Tibial nerve (tissue), 4 donors: Measurements from ENCODE around the gene JAKMIP1. TPM values are rescaled to one million over a fixed set of nuclear protein-coding genes. Genes with fewer than 3 reads are reported as not detected.
"Not testable (repeated sequence)": the region's sequence is repeated elsewhere in the genome, so short reads cannot be mapped to it uniquely, and the experiment has no call there.

ENCODE experiments used
- DNase-seq, 2 donors: peaks; one replicate each; pipeline ENCODE4 v3.0.0-alpha.2; 2019; ENCODE audit warnings: low spot score in 2 of 2
- H3K27ac ChIP-seq, 4 donors: fragments of 200-600 bp; sonication (generic) in 3 of 4; one replicate each; pipeline ENCODE4 v1.5.1; 2017 to 2019; ENCODE audit warnings: mild to moderate bottlenecking in 1 of 4
- H3K27me3 ChIP-seq, 2 donors: fragments of 200-600 bp; sonication (generic) in 1 of 2; one replicate each; pipeline versions ENCODE4 v1.5.1 to v1.6.0; 2017 to 2019
- H3K36me3 ChIP-seq, 3 donors: fragments of 200-600 bp; sonication (generic); one replicate each; pipeline ENCODE4 v1.5.1; 2018 to 2019
- H3K4me1 ChIP-seq, 4 donors: fragments of 200-600 bp; sonication (generic) in 3 of 4; one replicate each; pipeline ENCODE4 v1.5.1; 2017 to 2019
- H3K4me3 ChIP-seq, 4 donors: fragments of 200-600 bp; sonication (generic) in 3 of 4; one replicate each; pipeline ENCODE4 v1.5.1; 2017 to 2019; ENCODE audit warnings: mild to moderate bottlenecking in 1 of 4, moderate library complexity in 1 of 4
- H3K9me3 ChIP-seq, 4 donors: fragments of 200-600 bp; sonication (generic) in 3 of 4; one replicate each; pipeline ENCODE4 v1.5.1; 2017 to 2019
- EP300 ChIP-seq, 2 donors: sonication (generic); formaldehyde crosslinking; IDR thresholded peaks; one replicate each; pipeline ENCODE4 v1.6.1; 2017; ENCODE audit warnings: antibody characterized with exemption in 2 of 2, mild to moderate bottlenecking in 1 of 2
- POLR2A ChIP-seq, 2 donors: fragments of 450-650 bp; IDR thresholded peaks; one replicate each; pipeline ENCODE4 v1.6.1; 2017; ENCODE audit warnings: antibody characterized with exemption in 2 of 2, mild to moderate bottlenecking in 2 of 2, moderate library complexity in 2 of 2
- WGBS, 2 donors: methylation state at CpG; one replicate each; pipeline ENCODE4 v1.1.5; 2018; 5-methylcytosine and 5-hydroxymethylcytosine counted together
- total RNA-seq, 4 donors: library from RNA; depleted of rRNA; stranded (reverse); fragments of >200 nt; gene quantifications; one replicate each; pipeline ENCODE4 v1.1.0, GENCODE V29; 2016
- TF ChIP-seq, protein P1 (sequence below), 5 experiments: fragments of 200-600 bp in 3 of 5; fragments of 450-650 bp in 2 of 5; sonication (generic) in 3 of 5; IDR thresholded peaks; one replicate each; pipeline ENCODE4 v1.5.1; 2016 to 2019; ENCODE audit warnings: antibody characterized with exemption in 5 of 5, mild to moderate bottlenecking in 3 of 5, moderate library complexity in 2 of 5

The JAKMIP1 gene
- total RNA-seq, 4 donors from 2014 or later, result 0.30 to 2.5 (median 1.2) TPM

DNA sequence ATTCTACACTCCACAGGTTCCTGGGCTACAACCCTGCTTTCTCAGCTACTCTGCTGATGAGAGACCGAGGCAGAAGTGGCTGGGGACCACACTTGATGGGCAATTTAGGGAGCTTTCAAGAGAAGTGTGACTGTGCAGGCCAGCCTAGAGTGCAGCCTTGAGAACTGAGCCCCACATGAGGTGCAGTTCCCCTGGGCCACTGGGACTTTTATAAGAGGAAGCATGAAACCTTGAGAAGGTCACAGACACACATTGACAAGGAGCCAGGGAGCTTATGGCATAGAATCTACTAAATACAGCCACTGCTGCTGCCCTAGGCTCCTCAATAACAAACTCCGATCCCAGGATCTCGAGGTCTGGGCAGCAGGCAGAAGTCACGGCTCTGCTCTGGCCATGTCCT is 195.2 kb downstream of the JAKMIP1 start:
- 86 to 89% methylated on average over 4 of the region's 4 CpGs for WGBS, 2 donors

DNA sequence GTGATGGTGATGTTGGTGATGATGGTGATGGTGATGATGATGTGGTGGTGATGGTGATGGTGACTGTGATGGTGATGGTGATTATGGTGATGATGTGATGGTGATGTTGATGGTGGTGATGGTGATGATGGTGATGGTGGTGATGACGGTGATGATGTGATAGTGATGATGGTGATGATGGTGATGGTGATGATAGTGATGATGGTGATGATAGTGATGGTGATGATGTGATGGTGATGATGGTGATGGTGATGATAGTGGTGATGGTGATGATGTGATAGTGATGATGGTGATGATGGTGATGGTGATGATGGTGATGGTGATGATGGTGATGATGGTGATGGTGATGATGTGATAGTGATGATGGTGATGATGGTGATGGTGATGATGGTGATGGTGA is 196.9 kb downstream of the JAKMIP1 start:
- peaks cover 0 to 11% of the 10 kb centered on the region in 2 donors for H3K27me3 ChIP-seq
- H3K27ac ChIP-seq, H3K36me3 ChIP-seq, DNase-seq, H3K9me3 ChIP-seq, H3K4me1 ChIP-seq, H3K4me3 ChIP-seq: not testable (repeated sequence)
- 5 to 43% methylated on average over 1 of the region's 1 CpG for WGBS, 2 donors

More for the DNA sequence above, 195.2 kb downstream of the JAKMIP1 start:
- Histone ChIP-seq H3K27me3 (peaks cover 0 to 23% of the 10 kb centered on the region in 2 donors), H3K27ac (no peak overlapping the region), H3K9me3 (no peaks in the 10 kb centered on the region), H3K4me1 (no peaks in the 10 kb centered on the region), H3K36me3 (no peaks in the 10 kb centered on the region), H3K4me3 (no peak overlapping the region)
- DNase-seq, result no peak
- TF ChIP-seq EP300 (IDR thresholded peaks at IDR 0.05), result no peak
- TF ChIP-seq POLR2A (IDR thresholded peaks at IDR 0.05), result no peak
- TF ChIP-seq, protein P1, sequence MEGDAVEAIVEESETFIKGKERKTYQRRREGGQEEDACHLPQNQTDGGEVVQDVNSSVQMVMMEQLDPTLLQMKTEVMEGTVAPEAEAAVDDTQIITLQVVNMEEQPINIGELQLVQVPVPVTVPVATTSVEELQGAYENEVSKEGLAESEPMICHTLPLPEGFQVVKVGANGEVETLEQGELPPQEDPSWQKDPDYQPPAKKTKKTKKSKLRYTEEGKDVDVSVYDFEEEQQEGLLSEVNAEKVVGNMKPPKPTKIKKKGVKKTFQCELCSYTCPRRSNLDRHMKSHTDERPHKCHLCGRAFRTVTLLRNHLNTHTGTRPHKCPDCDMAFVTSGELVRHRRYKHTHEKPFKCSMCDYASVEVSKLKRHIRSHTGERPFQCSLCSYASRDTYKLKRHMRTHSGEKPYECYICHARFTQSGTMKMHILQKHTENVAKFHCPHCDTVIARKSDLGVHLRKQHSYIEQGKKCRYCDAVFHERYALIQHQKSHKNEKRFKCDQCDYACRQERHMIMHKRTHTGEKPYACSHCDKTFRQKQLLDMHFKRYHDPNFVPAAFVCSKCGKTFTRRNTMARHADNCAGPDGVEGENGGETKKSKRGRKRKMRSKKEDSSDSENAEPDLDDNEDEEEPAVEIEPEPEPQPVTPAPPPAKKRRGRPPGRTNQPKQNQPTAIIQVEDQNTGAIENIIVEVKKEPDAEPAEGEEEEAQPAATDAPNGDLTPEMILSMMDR (IDR thresholded peaks at IDR 0.05), result no peak

DNA sequence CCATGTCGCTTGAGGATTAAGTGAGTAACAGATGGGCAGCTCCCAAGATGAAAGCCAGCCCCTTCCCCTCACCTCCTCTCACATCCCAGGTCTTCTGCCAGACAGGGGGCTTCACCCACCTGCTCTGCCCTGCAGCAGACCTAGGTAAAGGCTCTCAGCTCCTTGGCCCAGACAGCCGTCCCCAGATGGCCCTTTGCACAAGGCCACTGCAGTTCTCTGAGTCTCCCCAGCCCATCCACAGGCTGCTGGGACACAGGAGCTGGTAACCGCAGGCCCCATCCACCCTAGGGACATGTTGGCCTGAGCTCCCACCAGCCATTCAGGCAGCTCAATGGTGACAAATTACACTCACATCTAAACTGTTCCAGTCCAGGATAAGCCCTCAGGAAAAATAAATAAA is 197.4 kb downstream of the JAKMIP1 start:
- TF ChIP-seq, protein P1 (IDR thresholded peaks at IDR 0.05), result no peak
- TF ChIP-seq POLR2A (IDR thresholded peaks at IDR 0.05) (no peak), EP300 (IDR thresholded peaks at IDR 0.05) (no peak)
- Histone ChIP-seq H3K9me3 (no peaks in the 10 kb centered on the region), H3K4me1 (no peaks in the 10 kb centered on the region), H3K36me3 (no peaks in the 10 kb centered on the region), H3K27ac (no peak overlapping the region), H3K4me3 (no peak overlapping the region), H3K27me3 (peaks cover 0 to 9% of the 10 kb centered on the region in 2 donors)
- no peak for DNase-seq
- WGBS, 2 donors, result 47 to 67% methylated on average over 3 of the region's 3 CpGs

DNA sequence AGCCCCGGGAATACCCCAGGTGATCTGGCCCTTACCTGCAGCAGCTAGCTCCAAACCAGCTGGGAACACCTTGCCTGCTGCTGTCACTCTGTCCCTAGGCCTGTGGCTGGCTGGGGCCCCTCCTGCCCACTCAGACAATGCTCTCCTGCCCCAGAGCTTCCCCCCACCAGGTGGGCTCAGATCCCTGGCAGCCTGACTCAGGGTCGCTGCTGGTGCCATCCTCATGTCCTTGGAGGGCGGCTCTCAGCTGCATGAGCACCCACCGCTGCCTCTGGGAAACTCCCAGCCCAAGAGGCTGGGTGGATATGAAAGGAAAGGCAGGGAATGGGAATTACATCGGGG is 197.9 kb downstream of the JAKMIP1 start:
- DNase-seq, result no peak
- WGBS, 2 donors, result 82 to 89% methylated on average over 5 of the region's 5 CpGs
- H3K27me3 ChIP-seq, result peaks cover 0 to 9% of the 10 kb centered on the region in 2 donors
- no peaks in the 10 kb centered on the region for H3K4me1 ChIP-seq
- H3K36me3 ChIP-seq, result no peaks in the 10 kb centered on the region
- TF ChIP-seq POLR2A (IDR thresholded peaks at IDR 0.05) (no peak), EP300 (IDR thresholded peaks at IDR 0.05) (no peak)
- TF ChIP-seq, protein P1 (IDR thresholded peaks at IDR 0.05), result no peak
- no peak overlapping the region for H3K27ac ChIP-seq
- no peak overlapping the region for H3K4me3 ChIP-seq
- H3K9me3 ChIP-seq, result no peaks in the 10 kb centered on the region

DNA sequence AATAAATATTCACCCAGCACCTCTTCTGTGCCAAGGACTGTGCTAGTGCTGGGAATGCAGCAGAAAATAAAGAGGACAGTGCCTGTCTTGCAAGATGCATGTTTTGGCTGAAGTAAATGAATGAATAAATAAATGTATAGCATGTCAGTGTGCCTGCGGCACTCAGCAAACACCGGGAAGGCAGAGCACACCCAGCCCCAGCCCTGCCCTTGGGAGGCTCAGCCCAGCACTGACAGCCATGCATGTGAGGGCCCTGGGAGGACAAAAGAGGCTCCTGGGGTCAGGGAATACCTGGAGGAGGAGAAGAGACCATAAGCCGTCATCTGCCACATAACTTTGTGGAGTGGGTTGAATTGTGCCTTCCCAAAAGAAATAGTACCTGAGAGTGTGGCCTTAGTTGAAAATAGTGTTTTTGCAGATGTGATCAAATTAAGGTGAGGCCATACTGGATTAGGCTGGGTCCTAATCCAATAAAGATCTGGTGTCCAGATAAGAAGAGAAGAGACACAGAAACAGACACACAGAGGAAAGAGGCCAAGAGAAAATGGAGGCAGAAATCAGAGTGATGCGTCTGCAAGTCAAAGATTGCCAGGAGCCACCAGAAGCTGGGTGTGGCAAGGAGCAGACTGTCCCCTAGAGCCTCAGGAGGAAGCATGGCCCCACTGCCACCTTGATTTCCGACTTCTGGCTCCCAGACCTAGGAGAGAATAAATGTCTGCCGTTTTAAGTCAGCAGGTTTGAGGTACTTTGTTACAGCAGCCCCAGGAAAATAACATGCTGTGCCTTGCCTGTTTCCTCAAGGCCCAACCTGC is 198.5 kb downstream of the JAKMIP1 start:
- no peak for DNase-seq

DNA sequence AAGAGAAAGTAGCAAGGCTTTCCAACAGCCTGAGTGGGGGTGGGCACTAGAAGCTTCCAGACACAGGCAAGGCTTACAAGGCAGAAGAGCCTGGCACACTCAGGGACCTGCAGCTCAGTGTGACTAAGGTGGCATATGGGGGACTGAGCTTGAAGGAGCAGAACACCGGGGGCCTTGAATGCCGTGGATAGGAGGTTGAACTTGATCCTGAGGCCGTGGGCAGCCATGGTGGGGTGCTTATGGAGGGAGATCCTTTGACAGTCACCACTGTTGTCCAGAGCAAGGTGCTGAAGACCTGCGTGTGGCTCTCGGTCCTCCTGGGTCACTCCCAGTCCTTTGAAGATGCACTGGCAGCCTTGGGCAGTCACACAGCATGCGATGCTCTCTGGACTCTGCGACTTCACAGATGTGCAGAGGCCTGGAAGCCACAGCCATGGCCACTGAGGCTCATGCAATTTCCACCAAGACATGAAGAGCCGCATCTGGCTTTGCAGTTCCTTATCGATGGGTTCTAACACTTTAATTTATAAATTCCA is 200.5 kb downstream of the JAKMIP1 start:
- H3K9me3 ChIP-seq, result no peaks in the 10 kb centered on the region

More for the DNA sequence above, 198.5 kb downstream of the JAKMIP1 start:
- H3K27ac ChIP-seq, result no peak overlapping the region
- H3K4me3 ChIP-seq, result no peak overlapping the region
- 60 to 63% methylated on average over 6 of the region's 6 CpGs for WGBS, 2 donors
- H3K36me3 ChIP-seq, result no peaks in the 10 kb centered on the region
- no peaks in the 10 kb centered on the region for H3K4me1 ChIP-seq
- TF ChIP-seq POLR2A (IDR thresholded peaks at IDR 0.05), result no peak
- peaks cover 0 to 6% of the 10 kb centered on the region in 2 donors for H3K27me3 ChIP-seq
- H3K9me3 ChIP-seq, result no peaks in the 10 kb centered on the region

More for the DNA sequence above, 200.5 kb downstream of the JAKMIP1 start:
- no peak overlapping the region for H3K4me3 ChIP-seq
- no peaks in the 10 kb centered on the region for H3K4me1 ChIP-seq
- no peak for DNase-seq
- no peak overlapping the region for H3K27ac ChIP-seq
- H3K36me3 ChIP-seq, result no peaks in the 10 kb centered on the region
- peaks cover 0 to 5% of the 10 kb centered on the region in 2 donors for H3K27me3 ChIP-seq
- TF ChIP-seq EP300 (IDR thresholded peaks at IDR 0.05) (no peak), POLR2A (IDR thresholded peaks at IDR 0.05) (no peak)
- TF ChIP-seq, protein P1 (IDR thresholded peaks at IDR 0.05), result no peak
- WGBS, 2 donors, result 92 to 96% methylated on average over 7 to 9 of the region's 9 CpGs
